H9 (cell line): Measurements from ENCODE around the gene PPARD. TPM values are rescaled to one million over a fixed set of nuclear protein-coding genes. Genes with fewer than 3 reads are reported as not detected.

Source experiments
- DNase-seq: peaks from one replicate; pipeline ENCODE4 v3.0.0-alpha.2; 2017
- H2AFZ ChIP-seq: one replicate; pipeline ENCODE4 v1.6.1; 2013; ENCODE audit warnings: mild to moderate bottlenecking, low read length, control low read depth, moderate library complexity
- H2AK5ac ChIP-seq: 2 replicates; pipeline ENCODE4 v1.6.1; 2013; ENCODE audit warnings: low read length, control low read depth, mixed read lengths; ENCODE audit not compliant: insufficient read length
- H2BK120ac ChIP-seq: one replicate; pipeline ENCODE4 v1.6.1; 2013; ENCODE audit warnings: low read depth, mild to moderate bottlenecking, low read length, control low read depth, inconsistent platforms; ENCODE audit not compliant: poor library complexity, severe bottlenecking
- H2BK12ac ChIP-seq: 2 replicates; pipeline ENCODE4 v1.6.1; 2013; ENCODE audit warnings: low read length, control low read depth, mixed read lengths, low read depth; ENCODE audit not compliant: insufficient read length
- H2BK15ac ChIP-seq: 2 replicates; pipeline ENCODE4 v1.6.1; 2013; ENCODE audit warnings: low read depth, low read length, control low read depth
- H2BK20ac ChIP-seq: one replicate; pipeline ENCODE4 v1.6.1; 2013; ENCODE audit warnings: low read depth, mild to moderate bottlenecking, low read length, control low read depth, inconsistent platforms; ENCODE audit not compliant: poor library complexity, severe bottlenecking
- H2BK5ac ChIP-seq: 2 replicates; pipeline ENCODE4 v1.6.1; 2013; ENCODE audit warnings: low read length, control low read depth, mixed read lengths; ENCODE audit not compliant: insufficient read length
- H3K14ac ChIP-seq: 2 replicates; pipeline ENCODE4 v1.6.1; 2013; ENCODE audit warnings: low read length, control low read depth; ENCODE audit not compliant: insufficient read depth
- H3K18ac ChIP-seq: 2 replicates; pipeline ENCODE4 v1.6.1; 2013; ENCODE audit warnings: low read depth, mild to moderate bottlenecking, mixed read lengths, low read length, control low read depth; ENCODE audit not compliant: insufficient read length
- H3K23ac ChIP-seq: 2 replicates; pipeline ENCODE4 v1.6.1; 2013; ENCODE audit warnings: low read length, control low read depth, mixed read lengths, low read depth; ENCODE audit not compliant: insufficient read length
- H3K23me2 ChIP-seq: 2 replicates; pipeline ENCODE4 v1.6.1; 2013; ENCODE audit warnings: low read depth, mild to moderate bottlenecking, mixed read lengths, low read length, control low read depth; ENCODE audit not compliant: insufficient read length, poor library complexity, severe bottlenecking
- H3K27ac ChIP-seq: 2 replicates; pipeline ENCODE4 v1.5.1; 2013; ENCODE audit warnings: low read length, control low read depth, mixed read lengths, low read depth; ENCODE audit not compliant: insufficient read length
- H3K27me3 ChIP-seq: 2 replicates; pipeline ENCODE4 v1.6.1; 2013; ENCODE audit warnings: low read length, control low read depth, inconsistent platforms; ENCODE audit not compliant: insufficient read depth
- H3K4ac ChIP-seq: 2 replicates; pipeline ENCODE4 v1.6.1; 2013; ENCODE audit warnings: low read depth, mild to moderate bottlenecking, control low read depth, inconsistent platforms, low read length, moderate library complexity
- H3K4me1 ChIP-seq: 2 replicates; pipeline ENCODE4 v1.6.1; 2013; ENCODE audit warnings: low read length, control low read depth, inconsistent platforms; ENCODE audit not compliant: insufficient read depth
- H3K4me2 ChIP-seq: 2 replicates; pipeline ENCODE4 v1.6.1; 2013; ENCODE audit warnings: low read length, control low read depth, mixed read lengths; ENCODE audit not compliant: insufficient read length, insufficient read depth
- H3K56ac ChIP-seq: 2 replicates; pipeline ENCODE4 v1.6.1; 2013; ENCODE audit warnings: low read depth, mild to moderate bottlenecking, mixed read lengths, low read length, control low read depth; ENCODE audit not compliant: insufficient read length
- H3K79me1 ChIP-seq: 2 replicates; pipeline ENCODE4 v1.6.1; 2013; ENCODE audit warnings: low read depth, mild to moderate bottlenecking, moderate library complexity, low read length, control low read depth, inconsistent platforms; ENCODE audit not compliant: insufficient read depth, poor library complexity, severe bottlenecking
- H3K79me2 ChIP-seq: 2 replicates; pipeline ENCODE4 v1.6.1; 2013; ENCODE audit warnings: low read length, control low read depth, inconsistent platforms; ENCODE audit not compliant: insufficient read depth
- H3K9ac ChIP-seq: 2 replicates; pipeline ENCODE4 v1.6.1; 2013; ENCODE audit warnings: low read length, control low read depth, mixed read lengths; ENCODE audit not compliant: insufficient read length; ENCODE audit errors: extremely low read depth
- H3K9me3 ChIP-seq: one replicate; pipeline ENCODE4 v1.6.1; 2013; ENCODE audit warnings: low read depth, low read length, inconsistent platforms; ENCODE audit not compliant: control insufficient read depth
- H3T11ph ChIP-seq: one replicate; pipeline ENCODE4 v1.6.1; 2013; ENCODE audit warnings: mild to moderate bottlenecking, low read length, control low read depth, inconsistent platforms
- H4K20me1 ChIP-seq: one replicate; pipeline ENCODE4 v1.6.1; 2013; ENCODE audit not compliant: control insufficient read depth, insufficient read length, insufficient read depth
- H4K5ac ChIP-seq: 2 replicates; pipeline ENCODE4 v1.6.1; 2013; ENCODE audit warnings: low read depth, mild to moderate bottlenecking, mixed read lengths, low read length, control low read depth; ENCODE audit not compliant: insufficient read length
- H4K8ac ChIP-seq: replicated peaks from 2 replicates; pipeline ENCODE4 v1.6.1; 2013; ENCODE audit warnings: low read length, control low read depth, mixed read lengths, low read depth; ENCODE audit not compliant: insufficient read length
- H4K91ac ChIP-seq: 2 replicates; pipeline ENCODE4 v1.6.1; 2013; ENCODE audit warnings: low read depth, mild to moderate bottlenecking, moderate library complexity, mixed read lengths, low read length, control low read depth; ENCODE audit not compliant: insufficient read length
- H3K27ac Mint-ChIP-seq, 3 experiments: 2 replicates in 2 of 3; 3 replicates in 1 of 3; pipeline ENCODE4 v1.8.0; 2020 to 2021; ENCODE audit warnings: mixed read lengths in 3 of 3, mild to moderate bottlenecking in 1 of 3, moderate library complexity in 1 of 3
- H3K27me3 Mint-ChIP-seq: 2 replicates; pipeline ENCODE4 v1.8.0; 2021; ENCODE audit warnings: low read depth, mild to moderate bottlenecking, moderate library complexity, mixed read lengths
- H3K36me3 Mint-ChIP-seq, 3 experiments: 2 replicates in 2 of 3; 3 replicates in 1 of 3; pipeline ENCODE4 v1.8.0; 2020 to 2021; ENCODE audit warnings: low read depth in 3 of 3, mixed read lengths in 3 of 3; ENCODE audit not compliant: insufficient read depth in 1 of 3
- H3K4me1 Mint-ChIP-seq, 2 experiments: 2 replicates each; pipeline ENCODE4 v1.8.0; 2020; ENCODE audit warnings: mixed read lengths in 2 of 2
- H3K4me3 Mint-ChIP-seq, 2 experiments: 2 replicates in 1 of 2; 3 replicates in 1 of 2; pipeline ENCODE4 v1.8.0; 2020 to 2021; ENCODE audit warnings: mild to moderate bottlenecking in 2 of 2, mixed read lengths in 2 of 2, moderate library complexity in 1 of 2
- H3K9me3 Mint-ChIP-seq, 2 experiments: 2 replicates in 1 of 2; 3 replicates in 1 of 2; pipeline ENCODE4 v1.8.0; 2020; ENCODE audit warnings: mild to moderate bottlenecking in 2 of 2, mixed read lengths in 2 of 2, moderate library complexity in 1 of 2
- WGBS: extraction: QIAGEN DNeasy Blood & Tissue Kit; methylation state at CpG from one replicate; pipeline ENCODE4 v1.1.7; 2013; ENCODE audit warnings: missing lambda C conversion rate, low lambda C conversion rate, mixed read lengths; ENCODE audit not compliant: insufficient read length; ENCODE audit errors: extremely low coverage; 5-methylcytosine and 5-hydroxymethylcytosine counted together
- total RNA-seq: library from RNA; stranded (reverse); gene quantifications from 2 replicates; pipeline ENCODE4 v1.2.1, GENCODE V29; 2021
- TF ChIP-seq, protein P1 (sequence below): fragments of 200-600 bp; sonication (generic); conservative IDR thresholded peaks from 3 replicates; pipeline ENCODE4 v1.8.0; 2021; ENCODE audit warnings: antibody characterized with exemption, mild to moderate bottlenecking

Gene PPARD
- total RNA-seq, 1 experiment from 2014 or later = 11.7 TPM

- Histone ChIP-seq H3K4ac (no peak overlapping the region), H3K56ac (no peak overlapping the region), H3K23me2 (peaks cover 5% of the 10 kb centered on the region), H2AFZ (peak overlapping the region; percentile 58), H3K4me2 (no peak overlapping the region), H3K9ac (no peak overlapping the region), H3K23ac (no peak overlapping the region), H3T11ph (no peak overlapping the region), H3K27ac (no peak overlapping the region), H3K79me2 (peaks cover 2% of the 10 kb centered on the region; the same call in 1 of the 2 replicates), H4K91ac (no peak overlapping the region), H2BK5ac (no peak overlapping the region), H3K14ac (no peak overlapping the region), H2BK15ac (no peak overlapping the region), H3K9me3 (no peaks in the 10 kb centered on the region), H4K20me1 (no peaks in the 10 kb centered on the region), H3K18ac (no peak overlapping the region), H4K8ac (no peak overlapping the region), H3K27me3 (no peaks in the 10 kb centered on the region), H2BK12ac (no peak overlapping the region), H2AK5ac (no peak overlapping the region), H2BK20ac (no peak overlapping the region), H2BK120ac (no peak overlapping the region), H3K4me1 (peaks cover 5% of the 10 kb centered on the region; the same call in 1 of the 2 replicates), H4K5ac (no peak overlapping the region), H3K79me1 (no peaks in the 10 kb centered on the region)
- Mint-ChIP-seq H3K36me3 (peaks cover 3 to 6% (median 5%) of the 10 kb centered on the region in 3 experiments; a peak in 4 of 7 replicates), H3K9me3 (peaks cover 8 to 9% of the 10 kb centered on the region in 2 experiments; a peak in 3 of 5 replicates), H3K4me3 (no peak overlapping the region), H3K4me1 (peaks cover 13 to 16% of the 10 kb centered on the region in 2 experiments), H3K27me3 (peaks cover 10% of the 10 kb centered on the region), H3K27ac (no peak overlapping the region; a peak in 1 of 7 replicates)
- no CpG with 5 or more reads among the region's 13 CpGs for WGBS
- no peak for DNase-seq
- TF ChIP-seq, protein P1, sequence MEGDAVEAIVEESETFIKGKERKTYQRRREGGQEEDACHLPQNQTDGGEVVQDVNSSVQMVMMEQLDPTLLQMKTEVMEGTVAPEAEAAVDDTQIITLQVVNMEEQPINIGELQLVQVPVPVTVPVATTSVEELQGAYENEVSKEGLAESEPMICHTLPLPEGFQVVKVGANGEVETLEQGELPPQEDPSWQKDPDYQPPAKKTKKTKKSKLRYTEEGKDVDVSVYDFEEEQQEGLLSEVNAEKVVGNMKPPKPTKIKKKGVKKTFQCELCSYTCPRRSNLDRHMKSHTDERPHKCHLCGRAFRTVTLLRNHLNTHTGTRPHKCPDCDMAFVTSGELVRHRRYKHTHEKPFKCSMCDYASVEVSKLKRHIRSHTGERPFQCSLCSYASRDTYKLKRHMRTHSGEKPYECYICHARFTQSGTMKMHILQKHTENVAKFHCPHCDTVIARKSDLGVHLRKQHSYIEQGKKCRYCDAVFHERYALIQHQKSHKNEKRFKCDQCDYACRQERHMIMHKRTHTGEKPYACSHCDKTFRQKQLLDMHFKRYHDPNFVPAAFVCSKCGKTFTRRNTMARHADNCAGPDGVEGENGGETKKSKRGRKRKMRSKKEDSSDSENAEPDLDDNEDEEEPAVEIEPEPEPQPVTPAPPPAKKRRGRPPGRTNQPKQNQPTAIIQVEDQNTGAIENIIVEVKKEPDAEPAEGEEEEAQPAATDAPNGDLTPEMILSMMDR = no peak
Observed at GRCh38 chr6:35341557-35341956, 801 bp upstream of the PPARD start.
